ENCODE measurements around the gene LAMC1.

LAMC1 gene

GRCh38 chr1:183004141-183004540 is 19.1 kb upstream of the LAMC1 start:
- WGBS (ENCODE audit: extremely low coverage, insufficient coverage, insufficient read length), result no CpG with 5 or more reads among the region's 2 CpGs
- Histone ChIP-seq H3K4ac (ENCODE audit: low read depth, low read length) (no peak overlapping the region), H3K23ac (ENCODE audit: low read length) (no peak overlapping the region)

GRCh38 chr1:183011859-183012258 is 11.4 kb upstream of the LAMC1 start:
- no peak overlapping the region for H3K9ac ChIP-seq (ENCODE audit: low read length)
- no peak overlapping the region for H2AK5ac ChIP-seq (ENCODE audit: low read length)
- no peak overlapping the region for H4K91ac ChIP-seq (ENCODE audit: low read depth, low read length)
- no peak overlapping the region for H3K14ac ChIP-seq (ENCODE audit: low read length)
- no peaks in the 10 kb centered on the region for H3K4me1 ChIP-seq (ENCODE audit: control insufficient read depth in 1 of 2, insufficient read depth in 2 of 2, low read length in 2 of 2)
- H3K4me2 ChIP-seq (ENCODE audit: low read length), result no peak overlapping the region
- no peaks in the 10 kb centered on the region for H3K79me2 ChIP-seq (ENCODE audit: control insufficient read depth, insufficient read depth, low read length, poor library complexity)
- no peak overlapping the region for H2BK5ac ChIP-seq (ENCODE audit: low read depth, low read length, poor library complexity)
- H3K4ac ChIP-seq (ENCODE audit: low read depth, low read length), result no peak overlapping the region
- no peak overlapping the region for H4K8ac ChIP-seq (ENCODE audit: low read depth, low read length)
- no peaks in the 10 kb centered on the region for H3K79me1 ChIP-seq (ENCODE audit: low read length)
- H2AFZ ChIP-seq (ENCODE audit: insufficient read depth, low read length, poor library complexity), result no peak overlapping the region
- no peak overlapping the region for H3K18ac ChIP-seq (ENCODE audit: low read length)
- H3K4me3 ChIP-seq (ENCODE audit: low read depth, low read length), result no peak overlapping the region
- H3K9me3 ChIP-seq (ENCODE audit: insufficient read depth, low read depth, low read length), result no peaks in the 10 kb centered on the region
- H2BK12ac ChIP-seq (ENCODE audit: low read length), result no peak overlapping the region
- no peak for DNase-seq
- no peak overlapping the region for H4K12ac ChIP-seq (ENCODE audit: low read depth, low read length)
- H3K27me3 ChIP-seq (ENCODE audit: insufficient read depth, low read length), result no peaks in the 10 kb centered on the region
- no peak overlapping the region for H3K27ac ChIP-seq (ENCODE audit: low read depth, low read length)
- H2BK120ac ChIP-seq (ENCODE audit: insufficient read depth, low read length, poor library complexity), result no peak overlapping the region
- no peak overlapping the region for H3K23ac ChIP-seq (ENCODE audit: low read length)
- H3K36me3 ChIP-seq (ENCODE audit: control insufficient read depth in 1 of 2, insufficient read depth in 2 of 2, low read length in 2 of 2), result no peaks in the 10 kb centered on the region
- no CpG with 5 or more reads among the region's 4 CpGs for WGBS (ENCODE audit: extremely low coverage, insufficient coverage, insufficient read length)

More at GRCh38 chr1:183004141-183004540, 19.1 kb upstream of the LAMC1 start:
- Histone ChIP-seq H3K14ac (ENCODE audit: low read length) (no peak overlapping the region), H3K9ac (ENCODE audit: low read length) (no peak overlapping the region), H3K4me3 (ENCODE audit: low read depth, low read length) (no peak overlapping the region), H3K79me2 (ENCODE audit: control insufficient read depth, insufficient read depth, low read length, poor library complexity) (no peaks in the 10 kb centered on the region), H3K36me3 (ENCODE audit: control insufficient read depth in 1 of 2, insufficient read depth in 2 of 2, low read length in 2 of 2) (no peaks in the 10 kb centered on the region), H3K4me1 (ENCODE audit: control insufficient read depth in 1 of 2, insufficient read depth in 2 of 2, low read length in 2 of 2) (no peaks in the 10 kb centered on the region), H3K4me2 (ENCODE audit: low read length) (no peak overlapping the region), H4K91ac (ENCODE audit: low read depth, low read length) (no peak overlapping the region), H3K79me1 (ENCODE audit: low read length) (no peaks in the 10 kb centered on the region), H2BK5ac (ENCODE audit: low read depth, low read length, poor library complexity) (no peak overlapping the region), H4K8ac (ENCODE audit: low read depth, low read length) (no peak overlapping the region), H2AFZ (ENCODE audit: insufficient read depth, low read length, poor library complexity) (no peak overlapping the region), H4K12ac (ENCODE audit: low read depth, low read length) (no peak overlapping the region), H3K9me3 (ENCODE audit: insufficient read depth, low read depth, low read length) (no peaks in the 10 kb centered on the region), H2BK12ac (ENCODE audit: low read length) (no peak overlapping the region), H2AK5ac (ENCODE audit: low read length) (no peak overlapping the region), H2BK120ac (ENCODE audit: insufficient read depth, low read length, poor library complexity) (no peak overlapping the region), H3K27me3 (ENCODE audit: insufficient read depth, low read length) (no peaks in the 10 kb centered on the region), H3K18ac (ENCODE audit: low read length) (no peak overlapping the region), H3K27ac (ENCODE audit: low read depth, low read length) (no peak overlapping the region)
- no peak for DNase-seq

GRCh38 chr1:183012301-183012994 is 10.8 kb upstream of the LAMC1 start:
- Histone ChIP-seq H3K36me3 (ENCODE audit: control insufficient read depth in 1 of 2, insufficient read depth in 2 of 2, low read length in 2 of 2) (no peaks in the 10 kb centered on the region), H3K79me1 (ENCODE audit: low read length) (no peaks in the 10 kb centered on the region), H3K9ac (ENCODE audit: low read length) (no peak overlapping the region), H4K91ac (ENCODE audit: low read depth, low read length) (no peak overlapping the region), H4K12ac (ENCODE audit: low read depth, low read length) (no peak overlapping the region), H3K4me2 (ENCODE audit: low read length) (no peak overlapping the region), H3K18ac (ENCODE audit: low read length) (no peak overlapping the region), H3K27ac (ENCODE audit: low read depth, low read length) (no peak overlapping the region), H3K4me1 (ENCODE audit: control insufficient read depth in 1 of 2, insufficient read depth in 2 of 2, low read length in 2 of 2) (no peaks in the 10 kb centered on the region), H3K27me3 (ENCODE audit: insufficient read depth, low read length) (no peaks in the 10 kb centered on the region), H3K23ac (ENCODE audit: low read length) (no peak overlapping the region), H2AK5ac (ENCODE audit: low read length) (no peak overlapping the region), H2BK12ac (ENCODE audit: low read length) (no peak overlapping the region), H4K8ac (ENCODE audit: low read depth, low read length) (no peak overlapping the region), H3K14ac (ENCODE audit: low read length) (no peak overlapping the region), H2BK5ac (ENCODE audit: low read depth, low read length, poor library complexity) (no peak overlapping the region), H3K4ac (ENCODE audit: low read depth, low read length) (no peak overlapping the region), H3K9me3 (ENCODE audit: insufficient read depth, low read depth, low read length) (no peaks in the 10 kb centered on the region), H3K4me3 (ENCODE audit: low read depth, low read length) (no peak overlapping the region), H3K79me2 (ENCODE audit: control insufficient read depth, insufficient read depth, low read length, poor library complexity) (no peaks in the 10 kb centered on the region), H2BK120ac (ENCODE audit: insufficient read depth, low read length, poor library complexity) (no peak overlapping the region), H2AFZ (ENCODE audit: insufficient read depth, low read length, poor library complexity) (no peak overlapping the region)
- no peak for DNase-seq
- no CpG with 5 or more reads among the region's 6 CpGs for WGBS (ENCODE audit: extremely low coverage, insufficient coverage, insufficient read length)

GRCh38 chr1:183019139-183019740 is 4.0 kb upstream of the LAMC1 start:
- H4K12ac ChIP-seq (ENCODE audit: low read depth, low read length), result no peak overlapping the region
- no peak overlapping the region for H3K9ac ChIP-seq (ENCODE audit: low read length)
- no peak for DNase-seq
- H3K79me1 ChIP-seq (ENCODE audit: low read length), result peaks cover 17% of the 10 kb centered on the region
- H3K27ac ChIP-seq (ENCODE audit: low read depth, low read length), result no peak overlapping the region
- H3K23ac ChIP-seq (ENCODE audit: low read length), result no peak overlapping the region
- H2BK120ac ChIP-seq (ENCODE audit: insufficient read depth, low read length, poor library complexity), result no peak overlapping the region
- no peak overlapping the region for H2AK5ac ChIP-seq (ENCODE audit: low read length)
- H2AFZ ChIP-seq (ENCODE audit: insufficient read depth, low read length, poor library complexity), result no peak overlapping the region
- H3K27me3 ChIP-seq (ENCODE audit: insufficient read depth, low read length), result no peaks in the 10 kb centered on the region
- H3K4me1 ChIP-seq (ENCODE audit: control insufficient read depth in 1 of 2, insufficient read depth in 2 of 2, low read length in 2 of 2), result no peaks in the 10 kb centered on the region
- no peaks in the 10 kb centered on the region for H3K9me3 ChIP-seq (ENCODE audit: insufficient read depth, low read depth, low read length)
- no peak overlapping the region for H3K4ac ChIP-seq (ENCODE audit: low read depth, low read length)
- no CpG with 5 or more reads among the region's 3 CpGs for WGBS (ENCODE audit: extremely low coverage, insufficient coverage, insufficient read length)
- no peak overlapping the region for H4K8ac ChIP-seq (ENCODE audit: low read depth, low read length)
- no peak overlapping the region for H2BK5ac ChIP-seq (ENCODE audit: low read depth, low read length, poor library complexity)
- H4K91ac ChIP-seq (ENCODE audit: low read depth, low read length), result no peak overlapping the region
- H3K14ac ChIP-seq (ENCODE audit: low read length), result no peak overlapping the region
- H3K18ac ChIP-seq (ENCODE audit: low read length), result no peak overlapping the region
- H3K4me3 ChIP-seq (ENCODE audit: low read depth, low read length), result no peak overlapping the region
- peaks cover 12% of the 10 kb centered on the region for H3K79me2 ChIP-seq (ENCODE audit: control insufficient read depth, insufficient read depth, low read length, poor library complexity)
- H3K4me2 ChIP-seq (ENCODE audit: low read length), result no peak overlapping the region
- H2BK12ac ChIP-seq (ENCODE audit: low read length), result no peak overlapping the region
- no peaks in the 10 kb centered on the region for H3K36me3 ChIP-seq (ENCODE audit: control insufficient read depth in 1 of 2, insufficient read depth in 2 of 2, low read length in 2 of 2)
